HG02763 (cell line): Measurements from ENCODE around the gene PTPN20.
"Not testable (repeated sequence)": the region's sequence is repeated elsewhere in the genome, so short reads cannot be mapped to it uniquely, and the experiment has no call there.

Experiments used
- ATAC-seq: cut with Tn5 transposase; IDR thresholded peaks from one replicate; pipeline ENCODE4 v1.9.1; 2021; ENCODE audit warnings: mild to moderate bottlenecking, moderate library complexity; ENCODE audit not compliant: unreplicated experiment

The PTPN20 gene

GRCh38 chr10:46948687-46949518 lies 37.7 kb downstream of the PTPN20 start:
- ATAC-seq = not testable (repeated sequence)

GRCh38 chr10:46952540-46952939 lies 41.3 kb downstream of the PTPN20 start:
- ATAC-seq = not testable (repeated sequence)

DNA sequence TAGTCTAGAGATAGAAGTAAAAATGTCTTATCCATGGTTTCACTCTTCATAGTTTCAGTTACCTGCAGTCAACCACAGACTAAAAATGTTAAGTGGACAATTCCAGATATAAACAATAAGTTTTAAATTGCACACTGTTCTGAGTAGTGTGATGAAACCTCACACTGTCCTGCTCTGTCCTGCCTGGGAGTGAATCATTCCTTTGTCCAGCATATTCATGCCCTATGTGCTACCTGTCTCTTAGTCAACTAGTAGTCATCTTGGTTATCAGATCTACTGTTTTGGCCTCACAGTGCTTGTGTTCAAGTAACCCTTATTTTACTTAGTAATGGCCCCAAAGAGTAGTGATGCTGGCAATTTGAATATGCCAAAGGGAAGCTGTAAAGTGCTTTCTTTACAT lies 49.5 kb downstream of the PTPN20 start:
- not testable (repeated sequence) for ATAC-seq

- not testable (repeated sequence) for ATAC-seq
Observed at GRCh38 chr10:46963356-46963755, 52.1 kb downstream of the PTPN20 start.

DNA sequence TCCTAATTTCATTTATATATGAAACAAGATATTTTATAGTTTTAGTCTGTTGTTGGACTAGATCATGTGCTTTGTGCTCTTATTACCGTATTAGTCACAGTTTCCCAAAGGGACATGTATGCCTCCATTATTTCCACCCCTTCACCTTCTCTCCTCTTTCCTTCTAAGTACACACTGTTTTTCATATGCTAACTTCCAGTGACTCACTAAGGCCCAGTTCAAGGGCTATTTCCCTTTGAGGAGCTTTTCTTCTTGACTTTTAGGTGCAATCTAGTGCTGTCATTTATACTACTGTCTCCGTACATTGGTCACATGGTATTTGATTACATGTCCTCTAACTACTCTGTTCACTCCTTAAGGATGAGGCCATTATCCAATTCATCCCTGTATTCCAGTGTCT lies 55.8 kb downstream of the PTPN20 start:
- not testable (repeated sequence) for ATAC-seq

GRCh38 chr10:46980223-46980622 lies 69.0 kb downstream of the PTPN20 start:
- ATAC-seq = not testable (repeated sequence)

DNA sequence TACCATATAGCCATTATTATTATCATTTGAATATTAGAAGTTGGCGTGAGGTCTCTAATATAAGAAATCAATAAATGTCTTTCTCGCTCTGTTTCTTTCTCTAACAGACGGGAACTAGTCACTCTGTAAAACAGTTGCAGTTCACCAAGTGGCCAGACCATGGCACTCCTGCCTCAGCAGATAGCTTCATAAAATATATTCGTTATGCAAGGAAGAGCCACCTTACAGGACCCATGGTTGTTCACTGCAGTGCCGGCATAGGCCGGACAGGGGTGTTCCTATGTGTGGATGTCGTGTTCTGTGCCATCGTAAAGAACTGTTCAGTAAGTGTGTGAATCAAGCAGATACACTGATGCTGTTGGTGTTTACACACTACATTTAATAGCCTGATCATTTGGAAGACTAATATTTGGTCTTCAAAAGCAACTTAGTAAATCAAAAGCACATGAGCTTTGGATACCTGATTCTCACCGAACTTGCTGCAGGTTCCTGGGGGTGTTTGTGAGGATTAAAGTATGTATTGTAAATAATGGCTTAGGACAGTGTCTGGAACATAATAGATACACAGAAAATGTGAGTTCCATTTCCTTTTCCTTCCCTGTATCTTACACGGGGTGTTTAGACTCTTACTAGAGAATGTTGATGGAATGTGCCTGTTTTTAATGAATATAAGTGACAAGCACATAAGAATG lies 76.2 kb downstream of the PTPN20 start:
- ATAC-seq = not testable (repeated sequence)

DNA sequence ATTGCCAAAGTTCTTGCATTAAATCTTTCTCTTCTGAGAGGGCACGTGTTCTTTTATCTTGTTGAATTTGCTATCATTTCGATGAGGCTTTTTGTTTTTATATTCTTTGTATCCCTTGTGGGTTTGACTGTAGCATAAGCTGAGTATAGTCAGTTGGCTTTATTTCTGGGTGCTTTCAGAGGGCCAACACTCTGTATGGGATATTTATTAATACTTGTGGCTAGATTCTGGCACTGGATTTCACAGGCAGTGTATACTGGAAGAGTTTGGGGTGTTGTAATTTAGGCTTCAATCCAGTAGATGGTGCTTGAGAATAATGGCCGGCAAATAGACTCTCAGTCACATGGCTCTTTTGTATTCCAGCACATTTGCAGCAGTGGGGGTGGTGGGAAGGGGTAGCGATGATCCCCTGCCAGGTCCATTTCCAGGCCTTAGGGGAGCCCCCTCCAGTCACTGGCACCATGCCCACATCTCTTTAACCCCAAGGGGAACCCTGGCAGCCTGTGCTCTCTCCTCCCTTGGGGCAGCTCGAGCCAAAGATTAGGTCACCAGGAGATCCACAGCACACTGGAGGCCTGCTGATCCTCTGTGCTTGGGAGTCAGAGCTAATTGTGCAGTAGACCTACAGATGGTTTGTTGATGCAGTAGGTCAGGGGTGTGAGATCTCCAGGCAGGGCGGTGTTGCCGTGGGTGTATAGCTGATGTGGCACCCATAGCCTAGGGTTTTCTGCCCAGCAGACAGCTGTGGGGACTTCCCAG lies 81.8 kb downstream of the PTPN20 start:
- no peak for ATAC-seq

DNA sequence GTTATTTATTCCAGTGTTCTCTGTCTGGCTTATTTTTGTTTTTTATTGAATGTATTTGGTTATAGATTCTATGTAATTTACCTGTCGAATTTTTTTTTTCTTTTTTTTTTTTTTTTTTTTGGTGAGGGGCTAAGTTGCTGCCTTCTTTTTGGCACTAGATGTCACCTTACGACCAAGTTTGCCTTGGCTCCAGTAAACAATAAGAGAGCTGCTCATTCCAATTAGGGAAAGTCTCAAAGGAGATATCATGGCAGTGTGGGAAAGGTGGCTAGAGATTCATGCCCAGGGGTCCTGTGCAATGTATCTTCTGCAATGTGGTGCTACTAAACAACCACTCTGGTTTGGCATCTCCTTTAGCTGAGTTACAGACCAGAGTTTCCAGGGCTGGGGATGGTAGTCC lies 84.0 kb downstream of the PTPN20 start:
- no peak for ATAC-seq

DNA sequence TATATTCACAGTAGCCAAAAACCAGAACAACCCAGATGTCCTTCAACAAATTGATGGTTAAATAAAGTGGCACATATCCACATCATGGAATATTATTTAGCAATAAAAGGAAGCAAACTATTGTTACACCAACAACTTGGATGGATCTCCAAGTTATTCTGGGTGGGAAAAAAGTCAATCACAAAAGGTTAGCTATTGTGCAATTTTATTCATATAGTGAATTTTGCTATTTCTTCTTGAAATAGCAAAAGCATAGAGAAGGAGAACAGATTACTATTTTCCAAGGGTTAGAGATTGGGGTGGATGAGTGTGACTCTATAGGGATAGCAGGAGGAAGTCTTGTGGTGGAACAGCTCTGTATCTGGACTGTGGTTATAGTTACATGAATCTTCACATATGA lies 87.0 kb downstream of the PTPN20 start:
- no peak for ATAC-seq

- ATAC-seq = no peak
Observed at GRCh38 chr10:46998595-46998994, 87.4 kb downstream of the PTPN20 start.

- ATAC-seq = no peak
Observed at GRCh38 chr10:46999217-46999616, 88.0 kb downstream of the PTPN20 start.

GRCh38 chr10:47008769-47009168 lies 97.5 kb downstream of the PTPN20 start:
- ATAC-seq = no peak

- ATAC-seq = no peak
Observed at GRCh38 chr10:47009215-47009838, 98.1 kb downstream of the PTPN20 start.

DNA sequence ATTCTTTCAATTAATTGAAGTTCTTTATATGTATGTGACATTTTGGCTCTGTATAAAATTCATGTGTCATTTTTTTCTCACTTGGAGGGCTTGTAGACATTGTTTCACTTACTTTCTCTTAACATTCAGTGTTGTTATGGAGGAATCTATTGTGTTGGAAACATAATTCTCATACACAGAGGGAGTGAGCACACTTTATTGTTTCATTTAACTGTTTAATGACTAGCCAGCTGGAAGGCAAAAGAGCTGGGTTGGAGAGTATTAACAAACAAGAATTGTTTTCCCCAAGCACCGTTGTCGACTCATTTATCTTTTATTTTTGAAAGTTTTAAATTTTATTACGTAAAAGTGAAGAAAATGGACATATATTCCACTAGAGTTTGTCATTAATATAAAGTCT lies 98.8 kb downstream of the PTPN20 start:
- no peak for ATAC-seq

DNA sequence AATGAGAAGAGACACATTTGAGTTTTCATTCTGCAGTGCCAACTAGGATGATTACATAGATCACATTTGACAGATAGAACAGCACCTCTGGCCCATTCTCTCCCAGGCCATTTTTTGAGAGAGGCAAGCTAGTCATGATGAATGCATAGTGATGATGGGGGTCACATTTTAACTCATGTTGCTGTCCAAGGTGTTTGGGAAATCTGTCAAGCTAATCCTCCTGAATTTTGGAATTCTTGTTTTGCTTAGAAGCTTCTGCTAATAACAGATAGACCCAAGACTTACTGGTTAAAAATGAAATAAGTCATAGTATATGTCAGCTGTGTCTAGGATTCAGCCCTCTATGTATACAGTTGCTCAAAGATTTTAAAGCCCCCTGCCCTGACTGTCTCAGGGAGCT lies 101.0 kb downstream of the PTPN20 start:
- no peak for ATAC-seq

DNA sequence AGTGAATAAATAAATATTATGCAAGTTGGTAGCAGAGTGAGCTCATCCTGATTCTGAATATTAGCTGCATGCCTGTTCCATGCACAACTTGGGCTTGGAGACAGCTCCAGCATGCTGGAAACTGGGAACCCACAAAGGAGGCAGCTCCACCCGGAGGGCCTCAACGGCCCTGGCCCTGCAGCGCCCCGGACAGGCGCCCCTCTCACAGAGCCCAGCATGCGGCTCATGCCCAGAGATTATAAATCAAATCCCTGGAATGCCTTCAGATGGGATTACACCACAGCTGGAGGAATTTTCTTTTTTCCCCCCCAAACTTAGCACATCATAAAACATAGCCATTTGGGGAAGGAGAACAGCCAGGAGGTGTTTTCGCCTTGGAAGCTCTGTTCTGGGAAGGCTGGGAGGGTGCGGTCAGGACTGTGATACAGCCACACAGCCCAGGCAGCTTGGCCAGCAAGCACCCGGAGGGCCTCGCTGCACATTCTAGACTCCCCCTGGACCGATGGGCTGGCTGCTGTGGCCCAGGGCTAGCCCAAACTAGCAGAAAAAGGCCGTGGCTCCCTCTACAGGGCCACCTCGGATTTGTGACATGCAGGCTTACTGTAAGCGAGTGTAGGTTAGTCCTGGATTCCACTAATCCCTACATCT lies 102.4 kb downstream of the PTPN20 start:
- ATAC-seq = no peak

GRCh38 chr10:47015404-47015803 lies 104.2 kb downstream of the PTPN20 start:
- ATAC-seq = no peak

GRCh38 chr10:47016564-47016963 lies 105.3 kb downstream of the PTPN20 start:
- ATAC-seq = no peak

DNA sequence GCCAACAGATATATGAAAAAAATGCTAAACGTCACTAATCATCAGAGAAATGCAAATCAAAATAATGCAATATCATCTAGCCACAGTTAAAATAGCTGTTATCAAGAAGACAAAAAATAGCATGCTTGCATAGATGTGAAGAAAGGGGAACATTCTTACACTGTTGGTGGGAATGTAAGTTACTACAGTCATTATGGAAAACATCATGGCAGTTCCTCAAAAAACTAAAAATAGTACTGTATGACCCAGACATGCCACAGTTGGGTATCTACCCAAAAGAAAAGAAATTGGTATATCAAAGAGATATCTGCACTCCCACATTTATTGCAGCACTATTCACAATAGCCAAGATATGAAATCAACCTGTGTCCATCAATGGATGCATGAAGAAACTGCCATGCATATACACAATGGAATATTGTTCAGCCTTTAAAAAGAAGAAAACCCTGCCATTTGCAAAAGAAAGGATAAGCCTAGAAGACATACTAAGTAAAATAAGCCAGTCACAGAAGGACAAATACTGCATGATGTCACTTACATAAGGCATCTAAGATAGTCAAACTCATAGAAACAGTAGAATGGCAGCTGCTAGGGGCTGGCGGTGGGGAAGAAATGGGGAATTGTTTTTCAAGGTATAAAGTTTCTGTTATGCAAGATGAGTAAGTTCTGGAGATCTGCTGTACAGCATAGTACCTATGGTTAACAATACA lies 107.0 kb downstream of the PTPN20 start:
- ATAC-seq = no peak
